Fibroblast of the aortic adventitia (primary cell): Measurements from ENCODE around the gene P2RX5. TPM values are rescaled to one million over a fixed set of nuclear protein-coding genes. Genes with fewer than 3 reads are reported as not detected.

Experiments
- DNase-seq: peaks from one replicate; pipeline ENCODE4 v3.0.0-alpha.2; 2010; ENCODE audit warnings: low read depth
- H3K4me3 ChIP-seq: 2 replicates; pipeline ENCODE4 v1.5.1; 2011; ENCODE audit warnings: low read depth, mild to moderate bottlenecking, control low read depth, low read length, moderate library complexity
- CTCF ChIP-seq: IDR thresholded peaks from 2 replicates; pipeline ENCODE4 v1.5.1; 2011; ENCODE audit warnings: mild to moderate bottlenecking, low read length, control low read depth, inconsistent platforms; ENCODE audit not compliant: insufficient read depth
- total RNA-seq: library from RNA; depleted of rRNA; stranded (reverse); fragments of >200 nt; gene quantifications from 2 replicates; pipeline ENCODE4 v1.2.3, GENCODE V29; 2012; ENCODE audit warnings: low replicate concordance

Gene P2RX5
- total RNA-seq, 1 donor: 0.27 TPM

GRCh38 chr17:3690094-3690715 is 5.8 kb downstream of the P2RX5 start:
- no peak for TF ChIP-seq CTCF
- H3K4me3 ChIP-seq: no peak overlapping the region
- no peak for DNase-seq

- no peak for DNase-seq
- no peak for TF ChIP-seq CTCF
- H3K4me3 ChIP-seq: no peak overlapping the region
Observed at GRCh38 chr17:3689262-3690093, 6.5 kb downstream of the P2RX5 start.

GRCh38 chr17:3688852-3689261 is 7.1 kb downstream of the P2RX5 start:
- DNase-seq: no peak
- no peak for TF ChIP-seq CTCF
- no peak overlapping the region for H3K4me3 ChIP-seq

GRCh38 chr17:3688027-3688553 is 7.9 kb downstream of the P2RX5 start:
- no peak for DNase-seq
- TF ChIP-seq CTCF: no peak
- H3K4me3 ChIP-seq: no peak overlapping the region

GRCh38 chr17:3685174-3685573 is 10.8 kb downstream of the P2RX5 start:
- DNase-seq: no peak
- H3K4me3 ChIP-seq: no peak overlapping the region
- no peak for TF ChIP-seq CTCF

GRCh38 chr17:3683054-3683511 is 12.9 kb downstream of the P2RX5 start:
- H3K4me3 ChIP-seq: no peak overlapping the region
- DNase-seq: no peak
- TF ChIP-seq CTCF: peak; percentile 99
